Gastroesophageal sphincter (tissue), 4 donors: ENCODE data around the gene WRAP53. TPM values are rescaled to one million over a fixed set of nuclear protein-coding genes. Genes with fewer than 3 reads are reported as not detected.

ENCODE experiments used
- ATAC-seq: fragments of 150-250 bp; one replicate; pipeline ENCODE4 v1.9.1; 2016; ENCODE audit warnings: mild to moderate bottlenecking, moderate library complexity
- H3K27ac ChIP-seq, 4 donors: fragments of 200-600 bp; sonication (generic) in 3 of 4; 1 replicate in 3 of 4; 2 replicates in 1 of 4; pipeline ENCODE4 v1.5.1; 2016 to 2019
- H3K27me3 ChIP-seq: fragments of 200-600 bp; sonication (generic); one replicate; pipeline ENCODE4 v1.5.1; 2019
- H3K36me3 ChIP-seq, 2 donors: fragments of 200-600 bp; sonication (generic); one replicate each; pipeline ENCODE4 v1.5.1; 2019; ENCODE audit warnings: control low read depth in 1 of 2
- H3K4me1 ChIP-seq, 3 donors: fragments of 200-600 bp; sonication (generic); 1 replicate in 2 of 3; 2 replicates in 1 of 3; pipeline ENCODE4 v1.5.1; 2016 to 2019; ENCODE audit warnings: control low read depth in 2 of 3
- H3K4me3 ChIP-seq, 2 donors: fragments of 200-600 bp; sonication (generic); one replicate each; pipeline ENCODE4 v1.5.1; 2019; ENCODE audit warnings: mild to moderate bottlenecking in 1 of 2, moderate library complexity in 1 of 2
- H3K9me3 ChIP-seq, 3 donors: fragments of 200-600 bp; sonication (generic); one replicate each; pipeline ENCODE4 v1.5.1; 2017 to 2019; ENCODE audit warnings: control low read depth in 2 of 3
- EP300 ChIP-seq: sonication (generic); formaldehyde crosslinking; IDR thresholded peaks from one replicate; pipeline ENCODE4 v1.6.1; 2017; ENCODE audit warnings: antibody characterized with exemption, mild to moderate bottlenecking
- POLR2A ChIP-seq, 2 donors: fragments of 450-650 bp; IDR thresholded peaks; one replicate each; pipeline ENCODE4 v1.6.1; 2017; ENCODE audit warnings: antibody characterized with exemption in 2 of 2, mild to moderate bottlenecking in 2 of 2, moderate library complexity in 1 of 2
- POLR2AphosphoS5 ChIP-seq: sonication (generic); formaldehyde crosslinking; IDR thresholded peaks from one replicate; pipeline ENCODE4 v1.6.1; 2017; ENCODE audit warnings: antibody characterized with exemption
- WGBS, 2 donors: methylation state at CpG; one replicate each; pipeline ENCODE4 v1.1.5; 2018; ENCODE audit warnings: low coverage in 1 of 2; 5-methylcytosine and 5-hydroxymethylcytosine counted together
- total RNA-seq, 4 donors: library from RNA; depleted of rRNA; stranded (reverse); fragments of >200 nt; gene quantifications; one replicate each; pipeline ENCODE4 v1.1.0, GENCODE V29; 2016
- TF ChIP-seq, protein P1 (sequence below), 4 experiments: fragments of 200-600 bp in 2 of 4; fragments of 450-650 bp in 2 of 4; sonication (generic) in 1 of 4; IDR thresholded peaks; one replicate each; pipeline ENCODE4 v1.5.1; 2017 to 2019; ENCODE audit warnings: antibody characterized with exemption in 4 of 4, mild to moderate bottlenecking in 2 of 4, moderate library complexity in 2 of 4

The WRAP53 gene
- total RNA-seq, 4 donors from 2014 or later, result 2.8 to 4.7 (median 3.9) TPM

DNA sequence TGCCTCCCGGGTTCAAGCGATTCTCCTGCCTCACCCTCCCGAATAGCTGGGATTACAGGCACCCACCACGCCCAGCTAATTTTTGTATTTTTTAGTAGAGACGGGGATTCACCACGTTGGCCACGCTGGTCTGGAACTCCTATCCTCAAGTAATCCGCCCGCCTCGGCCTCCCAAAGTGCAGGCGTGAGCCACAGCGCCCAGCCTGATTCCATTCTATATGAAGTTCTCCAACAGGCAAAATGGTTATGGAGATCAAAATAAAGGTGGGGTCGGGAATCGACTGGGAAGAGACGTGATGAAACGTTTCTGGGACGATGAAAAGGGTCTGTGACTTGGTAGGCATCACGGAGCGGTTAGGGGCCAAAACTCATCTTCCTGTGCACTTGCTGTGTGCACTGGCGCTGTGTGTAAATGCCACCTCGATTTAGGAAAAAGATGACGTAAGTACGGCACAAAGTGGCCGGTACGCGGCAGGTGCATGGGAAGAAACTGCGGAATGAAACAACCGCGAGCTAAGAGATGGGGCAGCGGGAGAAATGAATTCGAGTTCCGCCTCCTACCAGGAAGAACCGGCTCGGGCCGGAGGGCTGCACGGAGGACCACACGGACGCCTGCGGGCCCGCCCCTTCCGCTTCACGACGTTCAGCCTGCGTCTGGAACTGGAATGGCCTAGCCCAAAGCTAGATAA is 2.6 kb upstream of the WRAP53 start:
- Histone ChIP-seq H3K27me3 (no peaks in the 10 kb centered on the region), H3K9me3 (no peaks in the 10 kb centered on the region), H3K36me3 (peaks cover 0 to 6% of the 10 kb centered on the region in 2 donors), H3K4me3 (peak overlapping the region; percentile 77 to 84), H3K4me1 (peaks cover 3 to 42% (median 15%) of the 10 kb centered on the region in 3 donors), H3K27ac (peak overlapping the region; percentile 88 to 97 (median 96))
- WGBS, 2 donors, result 3 to 7% methylated on average over 21 to 41 of the region's 44 CpGs
- ATAC-seq, result peak; percentile 81
- peak; percentile 38 to 40 for TF ChIP-seq POLR2A (IDR thresholded peaks at IDR 0.05)
- peak; percentile 83 for TF ChIP-seq POLR2AphosphoS5
- TF ChIP-seq, protein P1, sequence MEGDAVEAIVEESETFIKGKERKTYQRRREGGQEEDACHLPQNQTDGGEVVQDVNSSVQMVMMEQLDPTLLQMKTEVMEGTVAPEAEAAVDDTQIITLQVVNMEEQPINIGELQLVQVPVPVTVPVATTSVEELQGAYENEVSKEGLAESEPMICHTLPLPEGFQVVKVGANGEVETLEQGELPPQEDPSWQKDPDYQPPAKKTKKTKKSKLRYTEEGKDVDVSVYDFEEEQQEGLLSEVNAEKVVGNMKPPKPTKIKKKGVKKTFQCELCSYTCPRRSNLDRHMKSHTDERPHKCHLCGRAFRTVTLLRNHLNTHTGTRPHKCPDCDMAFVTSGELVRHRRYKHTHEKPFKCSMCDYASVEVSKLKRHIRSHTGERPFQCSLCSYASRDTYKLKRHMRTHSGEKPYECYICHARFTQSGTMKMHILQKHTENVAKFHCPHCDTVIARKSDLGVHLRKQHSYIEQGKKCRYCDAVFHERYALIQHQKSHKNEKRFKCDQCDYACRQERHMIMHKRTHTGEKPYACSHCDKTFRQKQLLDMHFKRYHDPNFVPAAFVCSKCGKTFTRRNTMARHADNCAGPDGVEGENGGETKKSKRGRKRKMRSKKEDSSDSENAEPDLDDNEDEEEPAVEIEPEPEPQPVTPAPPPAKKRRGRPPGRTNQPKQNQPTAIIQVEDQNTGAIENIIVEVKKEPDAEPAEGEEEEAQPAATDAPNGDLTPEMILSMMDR (IDR thresholded peaks at IDR 0.05), result peak in 1 of 4 experiments; percentile 9
- no peak for TF ChIP-seq EP300

- Histone ChIP-seq H3K4me3 (peak overlapping the region; percentile 77 to 84), H3K9me3 (no peaks in the 10 kb centered on the region), H3K4me1 (peaks cover 3 to 42% (median 15%) of the 10 kb centered on the region in 3 donors), H3K27ac (peak overlapping the region; percentile 88 to 97 (median 96)), H3K36me3 (peaks cover 0 to 13% of the 10 kb centered on the region in 2 donors), H3K27me3 (no peaks in the 10 kb centered on the region)
- 0 to 1% methylated on average over 5 to 20 of the region's 30 CpGs for whole genome bisulfite sequencing, 2 donors
- peak; percentile 52 to 60 for TF ChIP-seq POLR2A (IDR thresholded peaks at IDR 0.05)
- TF ChIP-seq, protein P1 (IDR thresholded peaks at IDR 0.05), result peak in 1 of 4 experiments; percentile 8
- TF ChIP-seq EP300, result no peak
- peak; percentile 88 for TF ChIP-seq POLR2AphosphoS5
- ATAC-seq, result peak; percentile 63
Observed at GRCh38 chr17:7686222-7687071, 1.8 kb upstream of the WRAP53 start.

GRCh38 chr17:7687072-7687907 is 987 bp upstream of the WRAP53 start, which contains the start of gene TP53:
TP53 (minus strand) TSS chr17:7687490; CDS start chr17:7676594, 10,896 bp downstream.
- Histone ChIP-seq H3K27me3 (no peaks in the 10 kb centered on the region), H3K27ac (peak within 1 kb of the TSS; percentile 88 to 97 (median 96)), H3K4me3 (peak within 1 kb of the TSS; percentile 77 to 84), H3K4me1 (peaks cover 3 to 42% (median 15%) of the 10 kb centered on the region in 3 donors), H3K9me3 (no peaks in the 10 kb centered on the region), H3K36me3 (peaks cover 0 to 22% of the 10 kb centered on the region in 2 donors)
- peak; percentile 48 for ATAC-seq
- WGBS, 2 donors, result 0 to 1% methylated on average over 10 to 11 of the region's 30 CpGs
- TF ChIP-seq EP300 (no peak), POLR2A (IDR thresholded peaks at IDR 0.05) (peak; percentile 64 to 68), POLR2AphosphoS5 (peak; percentile 84)
- TF ChIP-seq, protein P1 (IDR thresholded peaks at IDR 0.05), result peak in 2 of 4 experiments; percentile 15 to 29

DNA sequence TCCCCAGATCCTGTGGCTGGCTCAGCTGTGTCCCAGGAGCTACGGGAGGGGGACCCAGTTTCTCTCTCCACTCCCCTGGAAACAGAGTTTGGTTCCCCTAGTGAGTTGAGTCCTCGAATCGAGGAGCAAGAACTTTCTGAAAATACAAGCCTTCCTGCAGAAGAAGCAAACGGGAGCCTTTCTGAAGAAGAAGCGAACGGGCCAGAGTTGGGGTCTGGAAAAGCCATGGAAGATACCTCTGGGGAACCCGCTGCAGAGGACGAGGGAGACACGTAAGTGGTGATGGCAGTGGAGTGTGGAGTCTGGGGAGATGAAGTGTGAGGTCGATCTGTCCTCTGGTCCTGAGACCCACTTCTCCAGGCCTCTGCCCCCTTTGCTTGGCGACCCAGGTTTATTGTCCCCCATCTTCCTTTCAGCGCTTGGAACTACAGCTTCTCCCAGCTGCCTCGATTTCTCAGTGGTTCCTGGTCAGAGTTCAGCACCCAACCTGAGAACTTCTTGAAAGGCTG is 585 bp downstream of the WRAP53 start:
- ATAC-seq, result no peak
- Histone ChIP-seq H3K27ac (peak overlapping the region; percentile 52 to 97 (median 96)), H3K27me3 (no peaks in the 10 kb centered on the region), H3K36me3 (peaks cover 0 to 26% of the 10 kb centered on the region in 2 donors), H3K4me3 (peak overlapping the region; percentile 43 to 84), H3K9me3 (no peaks in the 10 kb centered on the region), H3K4me1 (peaks cover 3 to 40% (median 15%) of the 10 kb centered on the region in 3 donors)
- WGBS, 2 donors, result 11 to 19% methylated on average over 6 of the region's 13 CpGs
- TF ChIP-seq POLR2A (IDR thresholded peaks at IDR 0.05), result no peak
- TF ChIP-seq, protein P1 (IDR thresholded peaks at IDR 0.05), result no peak
